Fibroblast of lung (primary cell): ENCODE data around the gene LHFPL6. TPM values are rescaled to one million over a fixed set of nuclear protein-coding genes. Genes with fewer than 3 reads are reported as not detected.

ENCODE experiments used
- DNase-seq, 2 donors: peaks; one replicate each; pipeline versions ENCODE4 v3.0.0 to v3.0.0-alpha.2; 2010; ENCODE audit warnings: low read depth in 2 of 2
- H2AFZ ChIP-seq: 2 replicates; pipeline ENCODE4 v1.5.1; 2012; ENCODE audit warnings: low read length, control low read depth, inconsistent platforms
- H3K27ac ChIP-seq: 2 replicates; pipeline ENCODE4 v1.5.1; 2011; ENCODE audit warnings: low read length, control low read depth; ENCODE audit not compliant: insufficient read depth
- H3K27me3 ChIP-seq: 2 replicates; pipeline ENCODE4 v1.5.1; 2011; ENCODE audit warnings: mild to moderate bottlenecking, low read length; ENCODE audit not compliant: control insufficient read depth, insufficient read depth
- H3K36me3 ChIP-seq: 2 replicates; pipeline ENCODE4 v1.5.1; 2011; ENCODE audit warnings: low read length; ENCODE audit not compliant: control insufficient read depth, insufficient read depth
- H3K4me1 ChIP-seq: 2 replicates; pipeline ENCODE4 v1.5.1; 2011; ENCODE audit warnings: low read length; ENCODE audit not compliant: control insufficient read depth, insufficient read depth; ENCODE audit errors: extremely low read depth
- H3K4me2 ChIP-seq: 2 replicates; pipeline ENCODE4 v1.5.1; 2011; ENCODE audit warnings: low read length, control low read depth; ENCODE audit not compliant: insufficient read depth; ENCODE audit errors: extremely low read depth
- H3K4me3 ChIP-seq, 4 experiments: fragments of 200-600 bp in 1 of 4; sonication (generic) in 1 of 4; replicated peaks in 1 of 4; 2 replicates each; pipeline ENCODE4 v1.5.1; 2011 to 2016; ENCODE audit warnings: low read length in 4 of 4, low read depth in 3 of 4, mild to moderate bottlenecking in 3 of 4, control low read depth in 2 of 4, inconsistent platforms in 1 of 4, mixed read lengths in 1 of 4; ENCODE audit not compliant: insufficient read depth in 1 of 4; ENCODE audit errors: control extremely low read depth in 1 of 4
- H3K79me2 ChIP-seq: 2 replicates; pipeline ENCODE4 v1.5.1; 2012; ENCODE audit warnings: mild to moderate bottlenecking, low read length, inconsistent platforms; ENCODE audit not compliant: control insufficient read depth, insufficient read depth
- H3K9ac ChIP-seq: 2 replicates; pipeline ENCODE4 v1.5.1; 2011; ENCODE audit warnings: mild to moderate bottlenecking, low read length, control low read depth; ENCODE audit not compliant: insufficient read depth
- H3K9me3 ChIP-seq: 2 replicates; pipeline ENCODE4 v1.5.1; 2012; ENCODE audit warnings: low read depth, low read length; ENCODE audit not compliant: control insufficient read depth, insufficient read depth
- H4K20me1 ChIP-seq: 2 replicates; pipeline ENCODE4 v1.5.1; 2011; ENCODE audit warnings: low read length; ENCODE audit not compliant: control insufficient read depth, insufficient read depth; ENCODE audit errors: extremely low read depth
- CTCF ChIP-seq, 2 donors: IDR thresholded peaks in 1 of 2; conservative IDR thresholded peaks in 1 of 2; 1 replicate in 1 of 2; 2 replicates in 1 of 2; pipeline ENCODE4 v1.5.1; 2011 to 2012; ENCODE audit warnings: low read length in 2 of 2, control low read depth in 1 of 2, inconsistent platforms in 1 of 2, low read depth in 1 of 2, mild to moderate bottlenecking in 1 of 2
- EZH2 ChIP-seq: IDR thresholded peaks from 2 replicates; pipeline ENCODE4 v1.5.1; 2012; ENCODE audit warnings: low read length, control low read depth, mild to moderate bottlenecking; ENCODE audit errors: missing control alignments
- polyA plus RNA-seq, 2 donors: library from polyadenylated mRNA; depleted of rRNA in 1 of 2; stranded (reverse) in 1 of 2; unstranded in 1 of 2; fragments of >200 nt; gene quantifications; 2 replicates each; pipeline ENCODE4 v1.2.1, GENCODE V29; 2011 to 2012; ENCODE audit warnings: missing spikeins in 1 of 2
- total RNA-seq: library from RNA; depleted of rRNA; stranded (reverse); fragments of >200 nt; gene quantifications from 2 replicates; pipeline ENCODE4 v1.2.1, GENCODE V29; 2014

Gene LHFPL6
- total and polyA plus RNA-seq, 2 donors (not counting 1 experiment from before 2014, with no cell fraction given): 42.4 to 86.8 TPM

- H3K9ac ChIP-seq: no peak overlapping the region
- no peaks in the 10 kb centered on the region for H3K27me3 ChIP-seq
- no peaks in the 10 kb centered on the region for H3K79me2 ChIP-seq
- no peaks in the 10 kb centered on the region for H3K4me1 ChIP-seq
- H3K27ac ChIP-seq: no peak overlapping the region
- H3K9me3 ChIP-seq: no peaks in the 10 kb centered on the region
- H3K4me3 ChIP-seq: no peak overlapping the region
- H2AFZ ChIP-seq: no peak overlapping the region
- DNase-seq: no peak
- H3K4me2 ChIP-seq: no peak overlapping the region
- no peaks in the 10 kb centered on the region for H3K36me3 ChIP-seq
- H4K20me1 ChIP-seq: no peaks in the 10 kb centered on the region
- no peak for TF ChIP-seq EZH2
- TF ChIP-seq CTCF (conservative IDR thresholded peaks at IDR 0.05 in 1 of 2, IDR thresholded peaks at IDR 0.05 in 1 of 2; ENCODE audit: low read depth in 1 of 2, low read length in 2 of 2): no peak
Observed at GRCh38 chr13:39494633-39495032, 108.4 kb downstream of the LHFPL6 start.

- Histone ChIP-seq H3K36me3 (no peaks in the 10 kb centered on the region), H4K20me1 (no peaks in the 10 kb centered on the region), H3K27ac (no peak overlapping the region), H3K9me3 (no peaks in the 10 kb centered on the region), H3K4me3 (no peak overlapping the region), H3K9ac (no peak overlapping the region), H2AFZ (no peak overlapping the region), H3K79me2 (no peaks in the 10 kb centered on the region), H3K27me3 (no peaks in the 10 kb centered on the region), H3K4me2 (no peak overlapping the region), H3K4me1 (no peaks in the 10 kb centered on the region)
- TF ChIP-seq CTCF (conservative IDR thresholded peaks at IDR 0.05 in 1 of 2, IDR thresholded peaks at IDR 0.05 in 1 of 2; ENCODE audit: low read depth in 1 of 2, low read length in 2 of 2): no peak
- no peak for TF ChIP-seq EZH2
- no peak for DNase-seq
Observed at GRCh38 chr13:39494006-39494405, 109.0 kb downstream of the LHFPL6 start.

GRCh38 chr13:39490136-39490535 is 112.9 kb downstream of the LHFPL6 start:
- Histone ChIP-seq H3K4me1 (no peaks in the 10 kb centered on the region), H2AFZ (no peak overlapping the region), H3K27me3 (no peaks in the 10 kb centered on the region), H3K4me2 (no peak overlapping the region), H3K27ac (no peak overlapping the region), H3K36me3 (no peaks in the 10 kb centered on the region), H3K79me2 (no peaks in the 10 kb centered on the region), H3K9ac (no peak overlapping the region), H3K9me3 (no peaks in the 10 kb centered on the region), H4K20me1 (no peaks in the 10 kb centered on the region), H3K4me3 (no peak overlapping the region)
- TF ChIP-seq CTCF (conservative IDR thresholded peaks at IDR 0.05 in 1 of 2, IDR thresholded peaks at IDR 0.05 in 1 of 2; ENCODE audit: low read depth in 1 of 2, low read length in 2 of 2) (no peak), EZH2 (no peak)
- peak in 1 of 2 donors; percentile 19 for DNase-seq
